Fibroblast of mammary gland (primary cell): Measurements from ENCODE around the gene AK3.

Experiments used
- DNase-seq: peaks from one replicate; pipeline ENCODE4 v3.0.0-alpha.2; 2010; ENCODE audit warnings: low read depth
- H3K4me3 ChIP-seq: 2 replicates; pipeline ENCODE4 v1.5.1; 2011; ENCODE audit warnings: low read depth, mild to moderate bottlenecking, low read length, moderate library complexity; ENCODE audit not compliant: control insufficient read depth
- TF ChIP-seq, protein P1 (sequence below): conservative IDR thresholded peaks from 2 replicates; pipeline ENCODE4 v1.5.1; 2011; ENCODE audit warnings: low read depth, low read length, inconsistent platforms; ENCODE audit not compliant: control insufficient read depth, insufficient read depth

Gene AK3

DNA sequence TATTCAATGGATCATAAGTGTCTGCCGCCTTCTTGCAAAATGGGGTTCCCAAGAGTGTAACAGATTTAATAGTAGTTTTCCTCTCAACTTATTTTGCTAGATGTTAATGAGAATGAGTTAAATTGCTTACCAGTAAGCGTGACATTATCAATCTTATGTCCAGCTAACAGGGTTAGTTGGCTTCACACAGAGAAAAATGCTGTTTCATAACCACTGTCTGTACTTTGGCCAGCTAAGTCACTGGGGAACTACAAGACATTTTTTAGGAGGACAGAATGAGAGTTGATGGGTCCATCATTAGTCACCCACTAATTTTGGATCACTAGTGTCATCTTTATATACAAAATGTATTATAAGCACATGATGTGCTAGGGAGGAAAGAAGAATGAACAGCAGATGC, 60.3 kb downstream of the AK3 start:
- H3K4me3 ChIP-seq, result peak overlapping the region; percentile 75
- DNase-seq, result peak; percentile 79

GRCh38 chr9:4680173-4680525, 60.9 kb downstream of the AK3 start:
- DNase-seq, result no peak
- TF ChIP-seq, protein P1, sequence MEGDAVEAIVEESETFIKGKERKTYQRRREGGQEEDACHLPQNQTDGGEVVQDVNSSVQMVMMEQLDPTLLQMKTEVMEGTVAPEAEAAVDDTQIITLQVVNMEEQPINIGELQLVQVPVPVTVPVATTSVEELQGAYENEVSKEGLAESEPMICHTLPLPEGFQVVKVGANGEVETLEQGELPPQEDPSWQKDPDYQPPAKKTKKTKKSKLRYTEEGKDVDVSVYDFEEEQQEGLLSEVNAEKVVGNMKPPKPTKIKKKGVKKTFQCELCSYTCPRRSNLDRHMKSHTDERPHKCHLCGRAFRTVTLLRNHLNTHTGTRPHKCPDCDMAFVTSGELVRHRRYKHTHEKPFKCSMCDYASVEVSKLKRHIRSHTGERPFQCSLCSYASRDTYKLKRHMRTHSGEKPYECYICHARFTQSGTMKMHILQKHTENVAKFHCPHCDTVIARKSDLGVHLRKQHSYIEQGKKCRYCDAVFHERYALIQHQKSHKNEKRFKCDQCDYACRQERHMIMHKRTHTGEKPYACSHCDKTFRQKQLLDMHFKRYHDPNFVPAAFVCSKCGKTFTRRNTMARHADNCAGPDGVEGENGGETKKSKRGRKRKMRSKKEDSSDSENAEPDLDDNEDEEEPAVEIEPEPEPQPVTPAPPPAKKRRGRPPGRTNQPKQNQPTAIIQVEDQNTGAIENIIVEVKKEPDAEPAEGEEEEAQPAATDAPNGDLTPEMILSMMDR, result no peak
- peak overlapping the region; percentile 75 for H3K4me3 ChIP-seq

More for the DNA sequence above, 60.3 kb downstream of the AK3 start:
- TF ChIP-seq, protein P1, result no peak

DNA sequence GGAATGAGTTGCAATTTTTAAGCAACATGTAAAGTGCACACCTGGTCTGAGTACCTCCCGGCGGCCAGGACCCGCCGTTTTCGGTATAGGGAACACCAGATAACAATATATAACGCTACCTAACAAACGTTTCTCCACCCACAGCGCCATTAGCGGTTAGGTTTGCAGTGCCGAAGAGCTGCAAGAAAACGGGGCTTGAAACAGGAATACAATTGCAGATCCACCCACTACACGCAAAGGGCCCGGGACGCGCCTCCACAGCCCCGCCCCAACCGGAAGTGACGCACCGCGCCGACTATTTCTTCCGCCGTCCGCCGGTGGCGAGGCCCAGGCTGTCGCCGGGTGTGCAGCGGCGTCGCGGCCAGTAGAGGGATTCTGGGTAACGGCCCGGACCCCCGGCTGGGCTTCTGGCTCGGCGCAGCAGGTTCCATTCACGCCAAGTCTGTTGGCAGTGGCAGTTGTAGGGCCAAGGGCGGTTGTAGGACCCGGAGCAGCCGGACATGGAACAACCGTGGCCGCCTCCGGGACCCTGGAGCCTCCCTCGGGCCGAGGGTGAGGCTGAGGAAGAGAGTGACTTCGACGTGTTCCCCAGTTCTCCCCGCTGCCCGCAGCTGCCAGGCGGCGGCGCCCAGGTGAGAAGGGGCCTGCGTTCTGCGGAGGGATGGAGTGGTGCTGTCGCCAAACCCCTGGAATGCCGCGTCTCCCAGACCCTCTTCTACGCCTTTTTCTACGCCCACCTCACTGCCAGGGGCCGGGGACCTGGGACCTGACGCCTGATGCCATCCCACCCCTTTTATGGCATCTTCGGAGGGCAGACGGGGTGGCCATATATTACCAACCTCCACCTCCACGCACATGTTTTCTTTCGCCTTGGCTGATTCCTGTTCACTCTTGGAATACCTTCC, 61.5 kb downstream of the AK3 start, which contains the start of gene CDC37L1:
CDC37L1 (plus strand) TSS at position 302 of the 905 bp plus-strand sequence; CDS start at position 501, 199 bp downstream.
- H3K4me3 ChIP-seq, result peak within 1 kb of the TSS; percentile 75
- TF ChIP-seq, protein P1, result peak; percentile 3
- DNase-seq, result peak; percentile 93

DNA sequence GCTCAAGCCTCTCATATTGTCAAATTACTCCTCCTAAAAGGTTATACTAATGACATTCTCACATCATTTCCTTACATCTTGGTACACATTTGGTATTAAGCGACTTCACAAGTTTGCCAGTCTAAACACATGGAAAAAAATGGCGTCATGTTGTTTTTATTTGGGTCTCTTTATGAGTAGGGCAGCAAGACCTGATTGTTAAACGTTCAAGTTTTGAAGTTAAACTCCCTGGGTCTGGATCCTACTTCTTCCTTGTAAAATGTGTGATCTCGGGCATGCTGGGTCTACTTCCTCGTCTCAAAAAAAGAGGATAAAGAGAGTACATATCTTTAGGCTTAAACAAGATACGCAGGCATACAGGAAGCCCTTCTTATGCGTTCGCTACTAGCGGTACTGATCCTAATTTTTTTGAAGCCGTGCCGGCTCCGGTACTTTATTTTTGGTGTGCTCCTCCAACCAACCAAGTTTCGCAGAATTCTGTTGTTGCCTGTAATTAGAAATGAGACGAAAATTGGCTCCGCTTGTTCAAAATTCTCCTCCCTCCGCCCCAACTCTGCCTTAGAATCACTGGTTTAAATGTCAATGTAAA, 62.2 kb downstream of the AK3 start:
- DNase-seq, result peak; percentile 47
- peak overlapping the region; percentile 75 for H3K4me3 ChIP-seq
- TF ChIP-seq, protein P1, result no peak

DNA sequence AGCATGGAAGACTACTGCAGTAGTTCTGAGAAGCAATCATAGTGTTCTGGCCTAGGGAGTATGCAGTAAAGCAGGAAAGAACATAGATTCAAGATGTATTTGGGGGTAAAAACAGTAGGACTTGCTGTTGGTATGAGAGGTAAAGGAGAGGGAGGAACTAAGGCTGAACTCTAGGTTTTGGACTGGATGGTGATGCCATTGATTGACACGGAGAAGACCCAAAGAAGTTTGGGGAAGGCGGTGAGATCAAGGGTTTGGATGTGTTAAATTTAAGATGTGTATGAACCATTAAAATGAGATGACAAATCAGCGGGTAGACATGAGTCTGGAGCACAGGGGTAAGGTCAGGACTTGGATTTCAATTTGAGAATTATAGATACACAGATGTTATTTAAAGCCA, 63.6 kb downstream of the AK3 start:
- no peak overlapping the region for H3K4me3 ChIP-seq
- TF ChIP-seq, protein P1, result no peak
- no peak for DNase-seq

GRCh38 chr9:4674783-4675182, 66.2 kb downstream of the AK3 start:
- no peak overlapping the region for H3K4me3 ChIP-seq
- TF ChIP-seq, protein P1, result peak; percentile 12
- DNase-seq, result peak; percentile 96
